ENCODE results near the gene SLC39A7. TPM values are rescaled to one million over a fixed set of nuclear protein-coding genes. Genes with fewer than 3 reads are reported as not detected.
A peak's percentile ranks its signal among the peaks of the same experiment; 100 is the strongest.

SLC39A7 gene
- total and polyA plus RNA-seq, 2 of the 13 experiments (the other 11 are each of a cell fraction or from before 2014, with no cell fraction given): 142 to 229 TPM

GRCh38 chr6:33248932-33249731, 48.5 kb downstream of the SLC39A7 start (continued):
- 0 out of 2 replicates have a peak, but pooled peaks have one; percentile 45 for TF ChIP-seq RNF2 (conservative IDR thresholded peaks at IDR 0.05; ENCODE audit: low read depth)
- no peak for TF ChIP-seq KDM3A (CRISPR knock-in tag; IDR thresholded peaks at IDR 0.05; ENCODE audit: low read depth)
- TF ChIP-seq RBM22 (optimal IDR thresholded peaks at IDR 0.05; ENCODE audit: low read length): peak; percentile 58
- TF ChIP-seq ZNF564 (CRISPR knock-in tag; IDR thresholded peaks at IDR 0.05): no peak; the same call in 1 of the 2 replicates
- no peak for TF ChIP-seq ZNF562 (CRISPR knock-in tag; IDR thresholded peaks at IDR 0.05; ENCODE audit: borderline replicate concordance)
- TF ChIP-seq SMARCC2 (IDR thresholded peaks at IDR 0.05): no peak
- no peak for TF ChIP-seq PRDM10 (CRISPR knock-in tag; IDR thresholded peaks at IDR 0.05; ENCODE audit: low read depth)
- peak; percentile 13; the same call in 1 of the 2 replicates for TF ChIP-seq HOMEZ (CRISPR knock-in tag; IDR thresholded peaks at IDR 0.05; ENCODE audit: low read depth)
- peak; percentile 93 for TF ChIP-seq ZIK1 (CRISPR knock-in tag; IDR thresholded peaks at IDR 0.05; ENCODE audit: borderline replicate concordance, low read depth)
- TF ChIP-seq RFX3 (CRISPR knock-in tag; IDR thresholded peaks at IDR 0.05): no peak
- TF ChIP-seq ZXDC (CRISPR knock-in tag; IDR thresholded peaks at IDR 0.05): no peak
- TF ChIP-seq SOX13 (IDR thresholded peaks at IDR 0.05): no peak
- TF ChIP-seq SOX13 (CRISPR knock-in tag; conservative IDR thresholded peaks at IDR 0.05 in 1 of 2, IDR thresholded peaks at IDR 0.05 in 1 of 2): peak in 1 of 2 experiments; percentile 68; a peak in 3 of 4 replicates
- TF ChIP-seq TGIF2 (CRISPR knock-in tag; IDR thresholded peaks at IDR 0.05): 0 out of 2 replicates have a peak, but pooled peaks have one; percentile 62
- no peak for TF ChIP-seq ZNF256 (CRISPR knock-in tag; conservative IDR thresholded peaks at IDR 0.05)
- peak; percentile 79 for TF ChIP-seq ERF (CRISPR knock-in tag; IDR thresholded peaks at IDR 0.05)
- no peak; the same call in 1 of the 2 replicates for TF ChIP-seq E2F2 (CRISPR knock-in tag; IDR thresholded peaks at IDR 0.05; ENCODE audit: borderline replicate concordance)
- TF ChIP-seq ETV5 (CRISPR knock-in tag; IDR thresholded peaks at IDR 0.05; ENCODE audit: borderline replicate concordance): peak; percentile 38; the same call in 1 of the 2 replicates
- TF ChIP-seq MXD4 (CRISPR knock-in tag; IDR thresholded peaks at IDR 0.05): peak; percentile 64; the same call in 1 of the 2 replicates
- peak; percentile 65 for TF ChIP-seq DNMT3B (CRISPR knock-in tag; conservative IDR thresholded peaks at IDR 0.05)
- TF ChIP-seq ELF3 (CRISPR knock-in tag; IDR thresholded peaks at IDR 0.05): no peak; the same call in 1 of the 2 replicates
